ENCODE results near the gene NDUFA8.

The NDUFA8 gene

DNA sequence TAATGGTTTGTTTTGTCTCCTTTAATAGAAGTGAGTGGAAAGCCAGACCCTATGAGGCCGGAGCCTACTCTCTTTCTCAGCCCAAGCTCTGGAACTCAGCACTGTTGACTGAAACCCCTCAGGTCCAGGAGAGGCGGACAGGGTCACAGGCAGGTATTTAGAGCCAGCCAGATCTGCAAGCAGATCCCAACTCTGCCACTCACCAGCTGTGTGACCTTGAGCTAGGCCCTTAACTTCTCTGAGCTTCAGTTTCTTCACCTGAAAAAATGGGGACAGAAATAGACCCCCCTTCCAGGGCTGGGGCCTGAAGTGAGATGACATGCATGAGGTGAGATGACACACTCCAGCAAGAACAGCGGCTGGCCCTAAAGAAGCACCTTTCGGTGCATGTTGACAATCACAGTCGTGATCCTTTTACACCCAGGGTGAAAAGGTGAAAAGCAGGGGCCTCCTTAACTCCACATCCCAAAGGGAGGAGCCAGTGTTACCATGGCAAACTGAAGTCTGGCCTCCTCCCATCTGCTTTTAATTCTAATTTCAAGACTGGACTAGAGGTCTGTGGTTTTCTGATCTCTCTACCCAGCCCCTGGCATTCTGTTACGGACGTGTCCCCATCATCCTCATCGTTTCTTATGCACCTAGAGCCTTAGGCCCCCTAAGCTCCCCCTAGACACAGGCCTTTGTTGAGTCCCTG is 27.3 kb upstream of the NDUFA8 start:
- DNase-seq, result no peak

DNA sequence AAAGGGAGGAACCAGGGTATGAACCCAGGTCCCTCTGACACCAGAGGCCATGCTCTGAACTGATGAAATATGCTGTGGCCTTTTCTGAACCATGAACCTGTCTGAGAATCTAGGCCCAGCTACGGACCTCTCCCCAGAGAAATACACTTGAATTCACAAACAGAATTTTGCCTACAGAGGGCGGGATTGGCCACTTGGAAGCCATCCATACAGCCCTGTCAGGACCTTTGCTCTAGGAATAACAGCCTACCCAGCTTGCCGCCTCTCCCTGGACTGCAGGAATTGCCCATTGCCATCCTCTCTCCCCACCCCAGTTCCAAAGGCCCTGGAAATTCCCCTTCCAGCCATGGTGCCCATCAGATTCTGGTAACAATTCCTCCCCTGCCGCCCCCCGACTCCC is 26.7 kb upstream of the NDUFA8 start:
- no peak for DNase-seq

DNA sequence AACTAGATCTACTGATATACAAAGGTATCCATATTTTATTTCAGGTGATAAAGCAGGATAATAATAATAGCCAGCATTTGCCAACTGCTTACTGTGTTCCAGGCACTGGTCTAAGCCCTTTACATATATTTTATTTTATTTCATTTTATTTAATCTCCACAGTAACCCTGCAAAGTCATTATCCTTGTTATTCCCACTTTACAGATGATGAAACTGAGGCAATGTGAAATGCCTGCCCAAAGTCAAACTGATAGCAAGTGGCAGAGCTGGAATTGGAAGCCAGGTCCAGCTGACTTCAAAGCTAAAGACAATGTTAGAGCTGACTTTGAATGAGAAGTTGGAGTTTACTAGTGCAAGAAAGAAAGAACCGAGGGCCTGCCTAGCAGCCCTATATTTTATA is 25.0 kb upstream of the NDUFA8 start:
- no peak for DNase-seq

- DNase-seq, result no peak
These were observed 23.9 kb upstream of the NDUFA8 start for GRCh38 chr9:122183501-122183900.

- DNase-seq, result no peak
These were observed 21.1 kb upstream of the NDUFA8 start for GRCh38 chr9:122180633-122181032.

- no peak for DNase-seq
These were observed 20.1 kb upstream of the NDUFA8 start for GRCh38 chr9:122179690-122180074.

DNA sequence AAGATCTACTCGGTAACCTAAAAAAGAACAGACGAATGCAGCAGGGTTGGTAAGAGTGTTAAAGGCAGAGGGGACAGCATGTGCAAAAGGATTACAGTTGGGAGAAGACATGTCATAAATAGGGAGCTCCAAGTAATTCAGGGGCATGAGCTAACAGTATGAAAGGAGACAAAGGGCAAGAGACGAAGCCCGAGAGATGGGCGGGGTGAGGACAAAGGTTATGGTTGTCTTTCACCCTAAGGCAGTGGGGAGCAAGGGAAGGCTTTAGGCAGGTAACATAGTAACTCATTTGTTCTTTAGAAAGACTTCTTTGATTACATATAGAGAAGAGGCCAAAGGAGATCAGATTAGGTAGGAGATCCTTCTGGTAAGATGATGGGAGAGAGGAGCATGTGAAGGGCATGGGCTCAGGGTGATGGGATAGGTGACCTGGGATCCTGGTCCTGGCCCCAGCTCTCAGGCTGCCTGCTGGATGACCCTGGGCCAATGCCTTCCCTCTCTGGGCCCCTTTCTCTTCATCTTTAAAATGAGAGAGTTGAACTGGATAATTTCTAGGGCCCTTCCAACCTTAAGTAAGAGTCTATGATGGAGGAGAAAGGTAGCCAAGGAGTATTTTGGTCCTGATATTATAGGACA is 19.6 kb upstream of the NDUFA8 start:
- DNase-seq, result no peak

DNA sequence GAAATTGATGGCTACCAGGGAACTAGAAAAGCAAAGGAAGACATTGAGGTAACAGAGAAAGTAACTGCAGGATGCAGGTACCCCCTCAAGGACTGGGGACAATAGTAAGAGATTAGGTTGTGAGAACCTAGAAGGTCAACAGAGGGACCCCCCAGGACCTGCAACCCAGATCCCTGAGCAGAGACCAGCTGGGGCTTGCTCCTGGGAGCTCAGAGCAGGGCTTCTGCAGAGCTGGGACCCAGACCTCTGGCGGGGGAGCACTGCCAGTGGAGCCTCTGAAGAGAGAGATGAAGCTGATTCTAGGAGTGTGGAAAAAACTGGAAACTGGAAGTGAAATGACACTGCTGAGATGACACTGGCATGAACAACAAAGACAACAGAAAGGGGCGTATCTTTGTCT is 17.3 kb upstream of the NDUFA8 start:
- DNase-seq, result no peak

- DNase-seq, result no peak
These were observed 14.1 kb upstream of the NDUFA8 start for GRCh38 chr9:122173670-122174069.

GRCh38 chr9:122172131-122172530 is 12.6 kb upstream of the NDUFA8 start:
- no peak for DNase-seq

DNA sequence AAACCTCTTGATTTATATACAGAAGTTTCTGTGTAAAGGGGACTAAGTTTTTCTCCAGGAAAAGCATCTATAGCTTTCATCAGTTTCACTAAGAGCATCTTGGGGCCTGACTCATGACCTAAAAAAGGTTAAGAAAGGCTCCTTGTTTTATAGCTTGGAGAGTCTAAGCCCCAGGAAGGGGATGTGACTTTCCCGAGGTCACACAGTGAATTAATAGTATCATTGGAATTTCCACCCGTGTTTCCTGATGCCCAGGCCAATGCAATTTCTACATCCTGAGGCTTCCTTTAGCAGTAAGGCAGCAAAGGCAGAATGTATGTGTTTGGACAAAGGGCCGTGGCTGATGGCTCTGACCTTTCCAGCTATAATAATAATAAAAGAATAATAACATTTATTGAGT is 8.8 kb upstream of the NDUFA8 start:
- no peak for DNase-seq

DNA sequence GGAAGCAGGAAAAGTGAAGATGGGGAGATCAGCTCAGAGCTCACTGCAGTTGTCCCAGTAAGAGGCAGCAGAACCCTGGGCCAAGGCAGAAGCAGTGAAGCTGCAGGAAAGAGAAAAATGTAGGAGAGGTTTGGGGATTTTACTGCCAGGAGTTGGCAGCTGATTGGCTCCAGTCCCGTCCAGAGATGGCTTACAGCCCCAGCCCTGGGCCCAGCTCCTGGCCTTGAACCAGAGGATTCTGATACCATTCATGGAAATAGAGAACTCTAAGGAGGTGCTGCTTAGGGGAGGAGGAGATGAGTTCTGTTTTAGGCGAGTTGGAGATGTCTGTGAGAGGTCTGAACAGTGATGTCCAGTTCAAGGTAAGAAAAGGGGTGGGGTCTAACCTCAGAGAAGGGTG is 4.7 kb upstream of the NDUFA8 start:
- no peak for DNase-seq

GRCh38 chr9:122162415-122162814 is 2.8 kb upstream of the NDUFA8 start:
- DNase-seq, result no peak

GRCh38 chr9:122159925-122160246 is 307 bp upstream of the NDUFA8 start:
- DNase-seq, result no peak

GRCh38 chr9:122158202-122158601 is 1.4 kb downstream of the NDUFA8 start:
- no peak for DNase-seq

DNA sequence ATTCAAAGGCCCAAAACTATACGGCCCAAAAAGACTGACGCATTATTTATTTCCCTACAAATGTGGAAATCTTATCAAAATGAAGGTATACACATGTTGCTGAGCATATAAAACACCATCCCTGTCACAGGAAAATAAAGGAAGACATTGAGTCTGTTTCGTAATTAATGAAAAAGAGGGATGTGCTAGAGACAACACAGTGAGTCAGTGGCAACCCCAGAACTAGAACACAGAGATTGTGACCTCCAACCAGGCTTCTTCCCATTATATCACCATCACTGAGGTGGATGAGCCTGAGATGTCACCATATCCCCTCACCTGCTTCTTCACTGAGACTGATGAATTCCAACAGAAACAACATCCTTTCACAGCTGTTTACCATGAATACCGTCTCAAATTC is 3.8 kb downstream of the NDUFA8 start:
- DNase-seq, result no peak

DNA sequence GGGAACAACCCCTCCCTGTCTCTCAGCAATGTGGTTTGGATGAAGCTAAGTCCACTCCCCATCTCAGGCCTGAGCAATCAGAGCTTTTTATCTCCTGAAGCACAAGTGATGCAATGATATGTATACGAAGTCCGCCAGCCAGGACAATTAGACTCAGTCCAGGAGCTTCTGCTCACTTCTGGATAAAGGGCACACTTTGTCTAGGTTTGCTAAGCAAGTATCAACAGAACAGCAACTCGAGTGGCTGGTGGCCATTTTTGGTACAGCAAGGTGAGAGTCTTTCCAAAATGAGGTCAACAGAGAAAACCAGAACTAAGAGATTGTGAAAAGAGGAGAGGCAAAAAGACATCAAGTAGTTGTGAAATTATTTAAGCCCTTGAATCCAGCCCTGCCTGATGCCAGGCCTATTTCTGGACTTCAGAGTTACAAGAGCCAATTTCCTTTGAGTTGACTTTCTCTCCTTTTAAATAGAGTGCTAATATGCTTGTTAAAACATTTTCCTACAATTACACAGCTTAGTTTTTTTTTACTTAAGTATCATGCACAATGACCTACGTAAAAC is 8.2 kb downstream of the NDUFA8 start:
- DNase-seq, result no peak

GRCh38 chr9:122145592-122145863 is 14.1 kb downstream of the NDUFA8 start:
- DNase-seq, result no peak

- no peak for DNase-seq
These were observed 14.6 kb downstream of the NDUFA8 start for GRCh38 chr9:122144836-122145591.

DNA sequence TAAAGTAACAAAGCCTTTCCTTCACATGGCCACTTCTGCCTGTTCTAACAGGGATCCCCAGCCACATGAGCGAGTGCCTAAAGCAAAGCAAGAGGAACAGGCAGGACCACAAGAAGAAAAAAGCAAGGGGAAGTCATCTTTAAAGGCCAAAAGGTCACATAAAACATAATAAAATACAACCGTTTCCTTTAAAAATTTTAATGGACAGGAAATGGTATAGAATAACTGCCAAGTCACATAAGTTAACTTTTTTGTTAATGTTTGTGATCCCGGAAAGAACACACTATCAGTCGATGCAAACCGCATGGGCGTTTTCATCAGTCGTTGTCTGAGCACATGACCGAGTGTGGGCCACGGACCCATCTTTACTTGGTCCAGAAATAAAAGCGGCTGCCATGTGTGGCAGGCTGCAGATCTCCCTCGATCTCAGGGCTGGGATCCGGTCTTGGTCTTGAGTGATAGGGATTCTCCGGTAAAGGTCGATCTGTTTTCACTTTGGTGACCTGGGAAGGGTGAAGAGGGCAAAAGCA is 15.6 kb downstream of the NDUFA8 start:
- no peak for DNase-seq

DNA sequence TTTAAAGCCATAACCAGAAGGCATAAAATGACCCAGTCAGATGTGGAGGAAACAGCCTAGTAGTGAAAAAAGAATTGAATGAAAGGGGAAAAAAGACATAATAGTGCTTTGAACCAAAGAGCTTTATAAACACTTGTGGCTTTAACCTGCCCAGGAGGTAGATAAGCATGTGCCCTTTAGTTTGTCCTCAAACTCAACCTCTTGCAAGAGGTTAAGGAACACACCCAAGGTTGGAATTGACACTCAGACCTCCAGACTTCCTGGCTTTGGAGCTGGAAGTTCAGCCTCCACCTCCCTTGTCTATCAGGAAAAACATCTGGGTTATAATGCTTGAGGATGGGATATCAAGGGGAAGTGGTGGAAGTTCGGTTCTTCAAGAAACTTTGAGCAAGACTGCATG is 16.3 kb downstream of the NDUFA8 start:
- no peak for DNase-seq

DNA sequence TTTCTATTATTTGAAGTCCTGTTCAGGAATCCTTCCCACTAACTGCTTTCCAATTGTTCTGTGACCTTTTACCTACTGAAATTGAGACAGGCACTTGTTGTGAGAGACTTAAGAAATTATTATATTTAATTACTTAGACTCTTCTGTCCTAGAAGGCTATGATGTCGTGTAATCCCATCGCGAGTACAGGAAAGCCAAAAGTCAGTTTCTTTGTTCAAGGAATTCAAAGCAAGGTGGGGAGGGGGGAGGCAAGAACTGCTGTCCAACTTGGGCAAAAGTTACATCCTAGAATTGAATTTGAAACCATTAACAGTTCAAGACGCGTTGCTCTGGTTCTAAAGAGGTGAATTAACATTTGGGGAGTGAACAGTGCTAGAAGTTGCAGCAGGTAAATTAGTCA is 17.9 kb downstream of the NDUFA8 start:
- DNase-seq, result no peak

- no peak for DNase-seq
These were observed 19.0 kb downstream of the NDUFA8 start for GRCh38 chr9:122140368-122141193.

Data from right kidney (tissue), 1 donor.